Endothelial cell of umbilical vein (primary cell): ENCODE results near the gene SKIC8. TPM values are rescaled to one million over a fixed set of nuclear protein-coding genes. Genes with fewer than 3 reads are reported as not detected.

Experiments used
- BruUV-seq: library from RNA; stranded (reverse); fragments of 400-500 nt; replicated peaks from 2 replicates; lab custom pipeline; 2021; lab: Mats Ljungman, UMichigan
- CTCF ChIA-PET: fragments of 300-600, 350-600 bp; sonication (Branson Sonifier 250); formaldehyde crosslinking; loops from one replicate; lab custom pipeline; 2021; ENCODE audit warnings: antibody characterized with exemption, inconsistent platforms; lab: Charles Lee
- POLR2A ChIA-PET: fragments of 300-600, 350-600 bp; sonication (Branson Sonifier 250); formaldehyde crosslinking; loops from one replicate; lab custom pipeline; 2021; ENCODE audit warnings: antibody characterized with exemption, inconsistent platforms; lab: Charles Lee
- DNase-seq: peaks from one replicate; pipeline ENCODE4 v3.0.0-alpha.2; 2011; ENCODE audit warnings: low read depth, low spot score
- FAIRE-seq: peaks from 2 replicates; lab custom pipeline; 2011; peaks lifted over from hg19 to GRCh38; lab: Jason Lieb, UNC
- H2AFZ ChIP-seq: 2 replicates; pipeline ENCODE4 v1.6.0; 2012; ENCODE audit warnings: low read depth, low read length, control low read depth, inconsistent platforms
- H3K27ac ChIP-seq: 2 replicates; pipeline ENCODE4 v1.5.1; 2011; ENCODE audit warnings: low read depth, mild to moderate bottlenecking, control low read depth, low read length, moderate library complexity; ENCODE audit not compliant: insufficient read depth
- H3K27me3 ChIP-seq, 2 experiments: 2 replicates each; pipeline versions ENCODE4 v1.6.0 to v1.6.1; 2011; ENCODE audit warnings: low read length in 2 of 2, mixed read lengths in 1 of 2; ENCODE audit not compliant: control insufficient read depth in 2 of 2, insufficient read depth in 2 of 2
- H3K36me3 ChIP-seq, 2 experiments: 2 replicates in 1 of 2; 3 replicates in 1 of 2; pipeline ENCODE4 v1.5.1; 2011; ENCODE audit warnings: low read length in 2 of 2, mild to moderate bottlenecking in 1 of 2, moderate library complexity in 1 of 2; ENCODE audit not compliant: control insufficient read depth in 2 of 2, insufficient read depth in 2 of 2; ENCODE audit errors: extremely low read depth in 1 of 2
- H3K4me1 ChIP-seq: 3 replicates; pipeline ENCODE4 v1.5.1; 2011; ENCODE audit warnings: mild to moderate bottlenecking, low read length; ENCODE audit not compliant: control insufficient read depth, insufficient read depth; ENCODE audit errors: extremely low read depth
- H3K4me2 ChIP-seq: 2 replicates; pipeline ENCODE4 v1.6.1; 2011; ENCODE audit warnings: low read length, control low read depth, mixed read lengths; ENCODE audit not compliant: insufficient read depth
- H3K4me3 ChIP-seq, 3 experiments: fragments of 200-600 bp in 1 of 3; sonication (generic), shearing (Covaris generic) in 1 of 3; replicated peaks in 1 of 3; 2 replicates each; pipeline ENCODE4 v1.5.1; 2011 to 2016; ENCODE audit warnings: control low read depth in 3 of 3, low read length in 3 of 3, mild to moderate bottlenecking in 2 of 3, inconsistent platforms in 1 of 3, low read depth in 1 of 3, moderate library complexity in 1 of 3; ENCODE audit not compliant: insufficient read depth in 1 of 3
- H3K79me2 ChIP-seq: 2 replicates; pipeline ENCODE4 v1.6.0; 2012; ENCODE audit warnings: low read length, inconsistent platforms; ENCODE audit not compliant: control insufficient read depth, insufficient read depth
- H3K9ac ChIP-seq: replicated peaks from 2 replicates; pipeline ENCODE3; 2011; ENCODE audit warnings: low read length, control low read depth; ENCODE audit not compliant: insufficient read depth; ENCODE audit errors: extremely low read depth
- H3K9me1 ChIP-seq: replicated peaks from 3 replicates; pipeline ENCODE4 v1.6.0; 2011; ENCODE audit warnings: mild to moderate bottlenecking, low read length; ENCODE audit not compliant: control insufficient read depth, insufficient read depth; ENCODE audit errors: extremely low read depth
- H3K9me3 ChIP-seq: replicated peaks from 2 replicates; pipeline ENCODE4 v1.5.1; 2012; ENCODE audit warnings: low read length, inconsistent platforms; ENCODE audit not compliant: control insufficient read depth, insufficient read depth
- H4K20me1 ChIP-seq: replicated peaks from 2 replicates; pipeline ENCODE3; 2011; ENCODE audit warnings: mild to moderate bottlenecking, low read length; ENCODE audit not compliant: control insufficient read depth, insufficient read depth; ENCODE audit errors: extremely low read depth
- CTCF ChIP-seq, 2 donors: IDR thresholded peaks; 1 replicate in 1 of 2; 2 replicates in 1 of 2; pipeline ENCODE4 v1.5.1; 2011; ENCODE audit warnings: low read length in 2 of 2, mild to moderate bottlenecking in 2 of 2, moderate library complexity in 2 of 2, control low read depth in 1 of 2, inconsistent platforms in 1 of 2, low read depth in 1 of 2; ENCODE audit not compliant: insufficient read depth in 1 of 2; ENCODE audit errors: extremely low read depth in 1 of 2
- EZH2 ChIP-seq: IDR thresholded peaks from 2 replicates; pipeline ENCODE4 v1.6.1; 2012; ENCODE audit warnings: borderline replicate concordance, low read depth, mild to moderate bottlenecking, moderate library complexity, low read length, inconsistent platforms; ENCODE audit not compliant: severe bottlenecking
- FOS ChIP-seq: IDR thresholded peaks from 2 replicates; pipeline ENCODE4 v1.6.1; 2011; ENCODE audit warnings: mild to moderate bottlenecking, low read length, moderate library complexity, borderline replicate concordance; ENCODE audit not compliant: insufficient read depth
- GATA2 ChIP-seq: IDR thresholded peaks from 2 replicates; pipeline ENCODE4 v1.7.0; 2011; ENCODE audit warnings: low read depth, mild to moderate bottlenecking, moderate library complexity, mixed read lengths, low read length; ENCODE audit not compliant: insufficient read length, insufficient read depth
- JUN ChIP-seq: IDR thresholded peaks from 2 replicates; pipeline ENCODE4 v1.6.1; 2011; ENCODE audit warnings: borderline replicate concordance, low read depth; ENCODE audit not compliant: insufficient read length, insufficient read depth
- MYC ChIP-seq: IDR thresholded peaks from one replicate; pipeline ENCODE4 v1.6.1; 2011; ENCODE audit warnings: mild to moderate bottlenecking, low read depth, low read length
- POLR2A ChIP-seq: IDR thresholded peaks from 2 replicates; pipeline ENCODE4 v1.6.1; 2012; ENCODE audit warnings: low read depth, mild to moderate bottlenecking, control low read depth, low read length
- POLR2AphosphoS5 ChIP-seq: IDR thresholded peaks from 2 replicates; pipeline ENCODE4 v1.6.1; 2012; ENCODE audit warnings: low read depth, mild to moderate bottlenecking, control low read depth, low read length, moderate library complexity; ENCODE audit not compliant: insufficient read depth
- dilution Hi-C: fragments of 300-500 bp; cut with MboI; formaldehyde crosslinking; loops from one replicate; pipeline ENCODE4 v1.15.0; 2019; ENCODE audit warnings: low sequenced_read_pairs; ENCODE audit not compliant: extremely low pct_ligation_motif_present
- intact Hi-C: fragments of 100-400 bp; cut with micrococcal nuclease; formaldehyde crosslinking; loops from one replicate; pipeline ENCODE4 v1.10.0; 2022
- polyA plus RNA-seq, 4 experiments: library from polyadenylated mRNA; depleted of rRNA in 3 of 4; stranded (reverse) in 3 of 4; unstranded in 1 of 4; fragments of >200 nt; gene quantifications; 2 replicates each; pipeline versions ENCODE4 v1.2.1 to v1.2.3, GENCODE V29; 2011 to 2012; ENCODE audit warnings: missing spikeins in 1 of 4
- total RNA-seq: library from RNA; stranded (reverse); gene quantifications from 2 replicates; pipeline ENCODE4 v1.2.3, GENCODE V29; 2021
- TF ChIP-seq, protein P1 (sequence below): IDR thresholded peaks from 2 replicates; pipeline ENCODE4 v1.6.1; 2011; ENCODE audit not compliant: insufficient read depth, insufficient read length

SKIC8 gene
- total and polyA plus RNA-seq, 2 donors (not counting 3 experiments of a cell fraction or from before 2014, with no cell fraction given), result 49.7 to 95.0 TPM

- H3K27me3 ChIP-seq, result no peaks in the 10 kb centered on the region
- TF ChIP-seq POLR2A (no peak), POLR2AphosphoS5 (no peak), GATA2 (no peak), EZH2 (no peak), CTCF (IDR thresholded peaks at IDR 0.05; ENCODE audit: extremely low read depth in 1 of 2, insufficient read depth in 1 of 2, low read depth in 1 of 2, low read length in 2 of 2) (no peak), MYC (no peak), JUN (no peak), FOS (no peak)
- TF ChIP-seq, protein P1, sequence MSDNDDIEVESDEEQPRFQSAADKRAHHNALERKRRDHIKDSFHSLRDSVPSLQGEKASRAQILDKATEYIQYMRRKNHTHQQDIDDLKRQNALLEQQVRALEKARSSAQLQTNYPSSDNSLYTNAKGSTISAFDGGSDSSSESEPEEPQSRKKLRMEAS, result no peak
- H3K36me3 ChIP-seq, result no peaks in the 10 kb centered on the region
- H3K27ac ChIP-seq, result no peak overlapping the region
- FAIRE-seq (peak; percentile 21), DNase-seq (no peak)
- no peaks in the 10 kb centered on the region for H3K9me1 ChIP-seq
- no peaks in the 10 kb centered on the region for H3K9me3 ChIP-seq
- H2AFZ ChIP-seq, result no peak overlapping the region
- ChIA-PET POLR2A (no interaction called here), CTCF (no interaction called here)
- H3K4me3 ChIP-seq, result no peak overlapping the region
- peaks cover 16% of the 10 kb centered on the region for H3K4me1 ChIP-seq
- no peak overlapping the region for H3K4me2 ChIP-seq
- H3K9ac ChIP-seq, result no peak overlapping the region
- intact Hi-C loops (no loop called here), dilution Hi-C loops (no loop called here)
- no TSS peak for BruUV-seq
- no peaks in the 10 kb centered on the region for H3K79me2 ChIP-seq
- H4K20me1 ChIP-seq, result no peaks in the 10 kb centered on the region
These were observed 24.3 kb upstream of the SKIC8 start for GRCh38 chr15:78323693-78324092.
